ENCODE data around the gene FBXW8. TPM values are rescaled to one million over a fixed set of nuclear protein-coding genes. Genes with fewer than 3 reads are reported as not detected.

Gene FBXW8
- total RNA-seq, 1 donor from 2014 or later: 24.8 TPM

DNA sequence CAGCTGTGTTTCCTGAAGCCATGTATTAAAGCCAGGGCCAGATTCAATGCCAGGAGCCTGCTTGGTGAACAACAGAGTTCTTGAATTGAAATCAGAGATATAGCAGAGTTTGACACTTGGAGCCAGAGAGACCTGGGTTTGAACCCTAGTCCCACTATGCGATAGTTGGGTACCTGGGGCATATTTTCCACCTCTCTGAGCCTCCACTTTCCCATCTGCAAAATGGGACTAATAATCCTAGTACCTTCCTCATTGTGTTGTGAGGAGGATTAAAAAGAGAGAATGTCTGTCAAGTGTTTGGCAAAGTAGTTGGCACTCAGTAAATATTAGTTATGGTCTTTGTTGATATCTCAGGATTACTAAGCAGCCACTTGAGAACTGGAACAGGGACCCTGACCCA, 23.5 kb upstream of the FBXW8 start:
- no peak for DNase-seq (ENCODE audit: low spot score)

- DNase-seq (ENCODE audit: low spot score): no peak
Observed at GRCh38 chr12:116887897-116888296, 22.9 kb upstream of the FBXW8 start.

DNA sequence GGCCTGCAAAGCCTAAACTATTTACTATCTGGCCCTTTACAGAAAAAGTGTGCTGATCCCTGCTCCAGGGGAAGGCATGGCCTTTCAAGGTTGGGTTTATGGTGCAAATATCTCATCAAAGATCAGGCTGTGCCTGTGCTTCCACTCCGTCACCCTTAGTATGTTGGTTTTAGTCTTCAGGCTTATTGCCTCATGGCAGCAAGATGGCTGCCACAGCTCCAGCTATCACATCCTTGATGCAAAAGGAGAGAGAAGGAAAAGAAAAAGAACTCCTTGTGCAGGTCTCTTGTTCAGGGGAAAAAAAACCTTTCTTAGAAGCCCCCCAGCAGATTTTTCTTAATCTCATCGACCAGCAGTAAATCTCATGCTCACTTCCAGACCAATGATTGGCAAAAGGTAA, 20.4 kb upstream of the FBXW8 start:
- DNase-seq (ENCODE audit: low spot score): no peak

DNA sequence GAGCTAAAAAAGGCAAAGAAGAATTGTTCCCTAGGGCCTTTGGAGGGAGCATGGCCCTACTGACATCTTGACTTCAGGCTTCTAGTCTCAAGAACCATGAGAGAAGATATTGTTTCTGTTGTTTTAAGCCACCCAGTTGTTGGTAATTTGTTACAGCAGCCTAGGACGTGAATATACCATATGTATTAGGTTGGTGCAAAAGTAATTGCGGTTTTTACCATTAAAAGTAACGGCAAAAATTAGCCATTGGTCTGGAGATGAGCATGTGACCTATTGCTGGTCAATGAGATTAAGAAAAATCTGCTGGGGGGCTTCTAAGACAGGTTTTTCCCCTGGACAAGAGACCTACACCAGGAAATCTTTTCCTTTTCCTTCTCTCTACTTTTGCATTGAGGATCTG, 19.7 kb upstream of the FBXW8 start:
- no peak for DNase-seq (ENCODE audit: low spot score)

DNA sequence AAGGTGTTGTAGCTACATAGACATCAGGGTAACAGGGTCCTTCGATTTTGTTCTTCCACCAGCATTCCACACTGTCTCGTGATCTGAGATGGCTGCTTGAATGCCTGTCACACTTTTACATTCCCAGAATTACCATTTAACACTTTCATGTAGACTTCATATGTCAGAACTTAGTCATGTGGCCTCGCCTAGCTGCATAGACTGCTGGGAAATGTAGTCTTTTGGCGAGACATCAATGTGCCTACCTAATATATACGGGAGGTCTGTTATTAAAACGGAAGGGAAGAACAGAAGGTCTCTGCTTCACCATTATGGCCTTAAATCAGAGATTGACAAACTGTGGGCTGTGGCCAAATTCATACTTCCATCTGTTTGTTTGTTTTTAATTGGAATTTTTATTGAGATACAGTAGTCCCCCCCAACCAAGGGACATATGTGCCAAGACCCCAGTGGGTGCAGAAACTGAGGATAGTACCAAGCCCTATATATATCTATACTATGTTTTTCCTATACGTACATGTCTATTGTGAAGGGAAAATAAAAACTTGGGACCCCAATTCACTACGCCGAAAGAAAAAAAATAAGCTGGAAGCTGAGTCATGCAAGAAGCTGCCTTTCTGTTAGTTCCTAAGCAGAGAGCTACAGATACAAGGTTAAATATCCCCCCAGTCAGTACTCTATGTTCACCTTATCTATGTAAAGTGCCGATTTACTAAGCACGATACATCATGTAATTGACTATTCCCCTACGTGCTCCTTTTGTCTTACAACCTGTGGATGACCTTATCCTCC, 18.2 kb upstream of the FBXW8 start:
- DNase-seq (ENCODE audit: low spot score): no peak

GRCh38 chr12:116894913-116895312, 15.8 kb upstream of the FBXW8 start:
- DNase-seq (ENCODE audit: low spot score): no peak

GRCh38 chr12:116896411-116896924, 14.3 kb upstream of the FBXW8 start:
- no peak for DNase-seq (ENCODE audit: low spot score)

DNA sequence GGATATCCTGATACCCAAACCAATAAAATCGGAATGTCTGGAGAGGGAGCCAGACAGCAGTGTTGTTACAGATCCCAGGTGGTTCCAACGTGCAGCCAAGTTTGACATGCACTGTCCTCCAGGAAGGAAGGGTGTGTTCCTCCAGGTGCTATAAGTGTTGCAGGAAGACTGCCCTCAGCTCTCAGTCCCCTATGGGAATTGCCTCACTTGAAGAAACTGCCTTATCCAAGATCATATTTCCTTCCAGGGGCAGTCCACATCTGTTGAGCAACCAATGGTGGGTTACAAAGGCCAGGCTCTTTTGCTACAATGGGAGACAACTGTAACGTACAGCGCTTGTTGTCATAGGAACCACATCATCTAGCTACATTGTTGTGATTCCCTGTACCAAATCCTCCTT, 13.3 kb upstream of the FBXW8 start:
- no peak for DNase-seq (ENCODE audit: low spot score)

DNA sequence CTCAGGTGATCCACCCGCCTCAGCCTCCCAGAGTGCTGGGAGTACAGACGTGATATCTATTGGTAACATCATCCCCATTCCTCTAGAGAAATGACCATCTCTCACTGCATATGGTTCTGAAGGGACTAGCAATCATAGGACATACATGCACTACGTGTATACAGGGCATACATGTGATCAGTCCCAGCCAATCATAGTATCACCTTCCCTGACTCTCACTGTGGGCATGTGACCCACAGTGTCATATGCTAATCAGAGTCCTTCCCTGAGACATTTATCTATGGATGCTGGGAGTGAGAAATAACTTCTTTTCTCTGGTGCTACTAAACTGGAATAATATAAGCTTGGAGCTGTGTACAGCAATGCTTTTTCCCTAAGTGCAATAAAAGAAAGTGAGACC, 12.1 kb upstream of the FBXW8 start:
- DNase-seq (ENCODE audit: low spot score): no peak

GRCh38 chr12:116901612-116902011, 9.1 kb upstream of the FBXW8 start:
- no peak for DNase-seq (ENCODE audit: low spot score)

DNA sequence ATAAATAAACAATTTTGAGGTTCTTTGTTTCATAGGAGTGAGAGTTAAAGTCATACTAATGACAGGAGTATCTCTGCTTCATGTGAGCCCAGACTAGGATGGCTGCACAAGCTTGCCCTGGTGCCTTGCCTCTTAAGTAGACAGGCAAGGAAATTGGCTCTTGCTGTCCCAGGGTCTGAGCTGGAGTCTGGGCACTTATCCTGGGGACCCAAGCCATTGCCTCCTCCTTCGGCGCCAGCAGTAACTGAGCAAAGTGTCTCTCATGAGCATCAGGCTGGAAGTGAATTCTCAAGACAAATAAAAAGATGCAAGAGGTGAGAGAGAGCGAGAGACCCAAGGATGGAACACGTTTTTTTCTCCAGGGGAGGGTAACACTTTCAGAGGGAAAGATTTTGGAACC, 6.9 kb upstream of the FBXW8 start:
- DNase-seq (ENCODE audit: low spot score): no peak

DNA sequence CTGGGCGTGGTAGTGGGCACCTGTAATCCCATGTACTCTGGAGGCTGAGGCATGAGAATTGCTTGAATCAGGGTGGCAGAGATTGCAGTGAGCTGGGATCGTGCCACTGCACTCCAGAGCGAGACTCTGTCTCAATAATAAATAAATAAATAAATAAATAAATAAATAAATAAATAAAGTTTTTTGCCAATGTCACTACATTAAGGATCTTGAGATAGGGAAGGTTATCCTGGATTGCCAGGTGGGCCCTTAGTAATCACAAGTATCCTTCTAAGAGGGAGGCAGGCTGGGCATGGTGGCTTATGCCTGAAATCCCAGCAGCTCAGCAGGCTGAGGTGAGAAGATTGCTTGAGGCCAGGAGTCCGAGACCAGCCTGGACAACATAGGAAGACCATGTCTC, 4.5 kb upstream of the FBXW8 start:
- no peak for DNase-seq (ENCODE audit: low spot score)

- DNase-seq (ENCODE audit: low spot score): no peak
Observed at GRCh38 chr12:116910280-116910644, 488 bp upstream of the FBXW8 start.

- DNase-seq (ENCODE audit: low spot score): no peak
Observed at GRCh38 chr12:116915326-116915725, 4.6 kb downstream of the FBXW8 start.

DNA sequence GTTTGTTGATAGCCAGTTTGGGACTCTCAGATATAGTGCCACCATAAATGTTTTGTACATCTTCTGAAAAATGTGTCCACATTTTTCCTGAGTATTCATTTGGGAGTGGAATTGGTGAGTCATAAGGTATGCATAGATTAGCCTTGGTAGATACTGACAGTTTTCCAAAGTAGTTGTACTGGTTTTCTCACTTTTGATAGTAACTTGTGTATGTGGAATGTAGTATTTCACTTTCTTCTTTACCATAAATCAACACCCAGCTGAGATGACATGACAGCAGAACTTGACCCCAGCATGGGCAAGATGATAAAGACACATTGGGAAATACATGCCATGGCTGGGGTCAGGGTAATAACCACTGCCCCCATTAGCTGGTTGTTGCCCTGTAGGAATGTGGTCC, 5.4 kb downstream of the FBXW8 start:
- DNase-seq (ENCODE audit: low spot score): peak; percentile 42

DNA sequence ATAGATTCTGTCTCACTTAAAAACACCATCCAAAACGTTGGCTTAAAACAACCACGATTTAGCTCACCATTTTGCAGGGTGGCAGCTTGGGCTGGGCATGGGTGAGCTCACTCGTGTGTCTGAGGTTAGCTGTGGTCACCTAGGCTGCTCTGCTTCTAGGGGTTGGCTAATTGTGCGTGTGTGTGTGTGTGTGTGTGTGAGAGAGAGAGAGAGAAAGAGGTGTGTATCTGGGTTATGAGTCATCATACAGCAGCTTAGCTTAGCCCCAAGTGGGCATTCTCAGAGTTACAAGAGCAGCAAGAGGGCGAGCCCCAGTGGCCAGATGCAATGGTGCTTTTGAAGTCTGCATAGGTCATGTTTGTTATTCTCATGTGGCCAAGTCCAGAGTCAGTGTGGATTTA, 6.0 kb downstream of the FBXW8 start:
- DNase-seq (ENCODE audit: low spot score): peak; percentile 42

GRCh38 chr12:116918464-116918863, 7.7 kb downstream of the FBXW8 start:
- no peak for DNase-seq (ENCODE audit: low spot score)

GRCh38 chr12:116919247-116919661, 8.5 kb downstream of the FBXW8 start:
- no peak for DNase-seq (ENCODE audit: low spot score)

- no peak for DNase-seq (ENCODE audit: low spot score)
Observed at GRCh38 chr12:116919706-116920485, 9.1 kb downstream of the FBXW8 start.

GRCh38 chr12:116920939-116921338, 10.2 kb downstream of the FBXW8 start:
- no peak for DNase-seq (ENCODE audit: low spot score)

DNA sequence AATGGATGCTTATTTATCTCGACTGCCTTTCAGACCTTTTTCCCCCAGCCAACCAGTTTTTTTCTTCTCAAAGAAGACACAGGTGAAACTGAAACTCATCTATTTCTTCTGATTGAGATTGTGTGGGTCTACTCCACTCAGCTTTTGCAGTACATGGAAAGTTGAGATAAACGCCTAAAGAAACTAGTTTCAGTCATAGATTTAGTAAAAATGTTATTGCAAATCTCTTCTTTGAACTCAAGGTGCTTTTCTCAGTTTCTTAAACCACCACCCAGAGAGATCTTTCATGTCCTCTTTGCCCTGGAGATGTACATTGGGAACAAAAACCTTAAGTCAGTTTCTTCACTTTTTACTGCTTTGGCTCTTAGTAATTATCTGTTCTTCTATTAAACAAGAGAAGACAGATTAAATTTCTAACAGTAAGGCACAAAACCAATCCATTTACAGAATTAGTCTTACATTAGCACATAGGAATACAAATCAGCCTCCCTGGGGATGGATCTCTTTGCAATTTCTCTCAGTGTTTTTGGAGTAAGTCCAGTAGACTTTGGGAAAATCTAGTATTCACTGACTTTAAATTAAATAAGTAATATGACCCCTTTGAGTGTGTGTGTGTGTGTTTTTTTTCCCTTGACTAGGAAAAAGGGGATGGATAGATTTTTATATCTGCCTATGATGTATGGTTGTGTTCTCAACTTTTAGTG, 11.6 kb downstream of the FBXW8 start:
- DNase-seq (ENCODE audit: low spot score): no peak

Measured in umbilical cord (tissue), 2 donors.